PC-3 (cell line): ENCODE data around the gene TRIOBP. TPM values are rescaled to one million over a fixed set of nuclear protein-coding genes. Genes with fewer than 3 reads are reported as not detected.

ENCODE experiments used
- ATAC-seq: fragments of 200-7000 bp; cut with Tn5 transposase; 2 replicates; pipeline ENCODE4 v1.9.1; 2020; ENCODE audit warnings: mild to moderate bottlenecking, moderate library complexity
- BruUV-seq: library from RNA; stranded (reverse); fragments of 400-500 nt; replicated peaks from 2 replicates; lab custom pipeline; 2021; lab: Mats Ljungman, UMichigan
- CTCF ChIA-PET: fragments of 300-600 bp; sonication (Branson Sonifier 250); formaldehyde crosslinking; loops from one replicate; lab custom pipeline; 2022; ENCODE audit warnings: antibody characterized with exemption; lab: Charles Lee
- POLR2A ChIA-PET: fragments of 300-600 bp; sonication (Branson Sonifier 250); formaldehyde crosslinking; loops from one replicate; lab custom pipeline; 2022; ENCODE audit warnings: antibody characterized with exemption; ENCODE audit not compliant: unreplicated experiment; lab: Charles Lee
- DNase-seq: peaks from one replicate; pipeline ENCODE4 v3.0.0-alpha.2; 2015
- H2AFZ ChIP-seq: fragments of 300-600 bp; sonication (generic); 2 replicates; pipeline ENCODE4 v1.6.0; 2016; ENCODE audit warnings: antibody characterized with exemption, low read length
- H3F3A ChIP-seq: fragments of 300-600 bp; sonication (generic); one replicate; pipeline ENCODE4 v1.6.0; 2017; ENCODE audit warnings: antibody characterized with exemption, low read length, control low read depth, mild to moderate bottlenecking; ENCODE audit not compliant: unreplicated experiment
- H3K27ac ChIP-seq: fragments of 300-600 bp; sonication (generic); 2 replicates; pipeline ENCODE4 v1.5.1; 2016; ENCODE audit warnings: mild to moderate bottlenecking, low read length
- H3K27me3 ChIP-seq: fragments of 300-600 bp; sonication (generic); 2 replicates; pipeline ENCODE4 v1.6.1; 2016; ENCODE audit warnings: low read length, mixed read lengths
- H3K36me3 ChIP-seq: fragments of 300-600 bp; sonication (generic); 2 replicates; pipeline ENCODE4 v1.6.1; 2016; ENCODE audit warnings: low read depth, mixed run types, low read length, mixed read lengths
- H3K4me1 ChIP-seq: fragments of 300-600 bp; sonication (generic); 2 replicates; pipeline ENCODE4 v1.5.1; 2016; ENCODE audit warnings: low read length; ENCODE audit not compliant: insufficient read depth
- H3K4me2 ChIP-seq: fragments of 300-600 bp; sonication (generic); 2 replicates; pipeline ENCODE4 v1.6.0; 2016; ENCODE audit warnings: low read length
- H3K4me3 ChIP-seq: fragments of 300-600 bp; sonication (generic); 2 replicates; pipeline ENCODE4 v1.5.1; 2016; ENCODE audit warnings: mild to moderate bottlenecking, low read length, mixed read lengths
- H3K79me2 ChIP-seq: fragments of 300-600 bp; sonication (generic); 2 replicates; pipeline ENCODE4 v1.6.1; 2017; ENCODE audit warnings: low read length, mixed read lengths
- H3K9ac ChIP-seq: fragments of 300-600 bp; sonication (generic); 2 replicates; pipeline ENCODE4 v1.6.0; 2016; ENCODE audit warnings: mild to moderate bottlenecking, low read length
- H3K9me2 ChIP-seq: fragments of 300-600 bp; sonication (generic); replicated peaks from 2 replicates; pipeline ENCODE4 v1.6.1; 2016; ENCODE audit warnings: mixed run types, low read length, mixed read lengths
- H3K9me3 ChIP-seq: fragments of 300-600 bp; sonication (generic); 2 replicates; pipeline ENCODE4 v1.6.1; 2016; ENCODE audit warnings: low read length, mixed read lengths
- H4K20me1 ChIP-seq: fragments of 300-600 bp; sonication (generic); 2 replicates; pipeline ENCODE4 v1.6.1; 2016; ENCODE audit warnings: low read length, mixed read lengths
- CTCF ChIP-seq: fragments of 300-600 bp; sonication (generic); conservative IDR thresholded peaks from 2 replicates; pipeline ENCODE4 v1.5.1; 2017; ENCODE audit warnings: antibody characterized with exemption, low read depth, mild to moderate bottlenecking, low read length
- EZH2 ChIP-seq: fragments of 300-600 bp; sonication (generic); IDR thresholded peaks from one replicate; pipeline ENCODE4 v1.6.1; 2017; ENCODE audit warnings: antibody characterized with exemption, mild to moderate bottlenecking, low read length; ENCODE audit not compliant: unreplicated experiment
- EZH2phosphoT487 ChIP-seq: fragments of 300-600 bp; sonication (generic); IDR thresholded peaks from 2 replicates; pipeline ENCODE4 v1.6.1; 2018; ENCODE audit warnings: mild to moderate bottlenecking, antibody characterized with exemption, low read length, borderline replicate concordance
- intact Hi-C: fragments of 100-400 bp; cut with micrococcal nuclease; formaldehyde crosslinking; loops from 2 replicates; pipeline ENCODE4 v1.9.0; 2023
- total RNA-seq: library from RNA; depleted of rRNA; stranded (reverse); fragments of >200 nt; gene quantifications from 2 replicates; pipeline ENCODE4 v1.2.3, GENCODE V29; 2014

The TRIOBP gene
- total RNA-seq, 1 experiment from 2014 or later: 64.5 TPM

- Histone ChIP-seq H4K20me1 (peaks cover 19% of the 10 kb centered on the region), H3K9ac (peak within 1 kb of the TSS; percentile 55; the same call in 1 of the 2 replicates), H3K9me3 (no peaks in the 10 kb centered on the region), H3K27me3 (no peaks in the 10 kb centered on the region), H3K4me3 (peak within 1 kb of the TSS; percentile 88), H3F3A (no peaks in the 10 kb centered on the region), H3K9me2 (no peaks in the 10 kb centered on the region), H3K4me2 (peak within 1 kb of the TSS; percentile 94), H3K36me3 (no peaks in the 10 kb centered on the region), H3K4me1 (peaks cover 26% of the 10 kb centered on the region), H3K79me2 (peaks cover 39% of the 10 kb centered on the region), H2AFZ (peak within 1 kb of the TSS; percentile 94), H3K27ac (0 out of 2 replicates have a peak within 1 kb of the TSS, but pooled peaks have one; percentile 6)
- ChIA-PET CTCF (interaction anchor here (0.9 to 1.6 kb wide), 2 partner anchors 15 to 23 kb away, joined by 3 to 8 read pairs; no protein-coding TSS in a partner anchor), POLR2A (interaction anchor here (0.5 to 1.4 kb wide), 7 partner anchors 15 to 161 kb away, joined by 3 to 11 read pairs (median 5); partner anchors contain the start of genes LGALS1 and NOL12)
- ATAC-seq (peak; percentile 96), DNase-seq (peak; percentile 98)
- TF ChIP-seq EZH2 (no peak), CTCF (no peak), EZH2phosphoT487 (no peak)
- intact Hi-C loops: no loop called here
- no TSS peak for BruUV-seq
These were observed 38.4 kb upstream of the TRIOBP start, which contains the start of gene PDXP for GRCh38 chr22:37658133-37659065. Gene PDXP (plus strand): TSS chr22:37658723. CDS start chr22:37658783, 60 bp downstream.

GRCh38 chr22:37659066-37659896 is 37.6 kb upstream of the TRIOBP start:
- intact Hi-C loops: no loop called here
- Histone ChIP-seq H4K20me1 (peaks cover 19% of the 10 kb centered on the region), H3K4me1 (peaks cover 26% of the 10 kb centered on the region), H3K27ac (no peak overlapping the region), H3K27me3 (no peaks in the 10 kb centered on the region), H3K4me2 (peak overlapping the region; percentile 94), H3F3A (no peaks in the 10 kb centered on the region), H3K4me3 (peak overlapping the region; percentile 88), H3K79me2 (peaks cover 46% of the 10 kb centered on the region), H3K9me3 (no peaks in the 10 kb centered on the region), H3K9me2 (no peaks in the 10 kb centered on the region), H2AFZ (0 out of 2 replicates have a peak overlapping the region, but pooled peaks have one; percentile 30), H3K36me3 (no peaks in the 10 kb centered on the region), H3K9ac (peak overlapping the region; percentile 55; the same call in 1 of the 2 replicates)
- TSS peak; percentile 59 for BruUV-seq
- peak; percentile 1; the same call in 1 of the 2 replicates for ATAC-seq
- no peak for DNase-seq
- CTCF ChIA-PET: interaction anchor here (1.6 kb wide), 1 partner anchor 16 kb away, joined by 8 read pairs; no protein-coding TSS in a partner anchor
- POLR2A ChIA-PET: interaction anchor here (1.4 kb wide), 1 partner anchor 16 kb away, joined by 4 read pairs; no protein-coding TSS in a partner anchor
- TF ChIP-seq EZH2phosphoT487 (no peak), CTCF (no peak), EZH2 (no peak)
